HepG2 (cell line): ENCODE measurements around the gene STOML1. TPM values are rescaled to one million over a fixed set of nuclear protein-coding genes. Genes with fewer than 3 reads are reported as not detected.

Source experiments
- ATAC-seq: fragments of 200-7000 bp; cut with Tn5 transposase; 3 replicates; pipeline ENCODE4 v1.9.1; 2020; ENCODE audit warnings: mild to moderate bottlenecking, moderate library complexity
- BruUV-seq: library from RNA; stranded (reverse); fragments of 400-500 nt; replicated peaks from 2 replicates; lab custom pipeline; 2021; lab: Mats Ljungman, UMichigan
- CTCF ChIA-PET: fragments of 300-600 bp; formaldehyde crosslinking; extraction: SDS; loops from one replicate; lab custom pipeline; 2021; ENCODE audit warnings: low total read pairs, inconsistent platforms, low intra/inter-chr PET ratio; lab: Yijun Ruan, JAX
- POLR2A ChIA-PET: fragments of 350-600 bp; sonication (Branson Sonifier 250); formaldehyde crosslinking; loops from one replicate; lab custom pipeline; 2020; ENCODE audit warnings: antibody characterized with exemption, inconsistent platforms; lab: Yijun Ruan, JAX
- DNase-seq: peaks from one replicate; pipeline ENCODE4 v3.0.0-alpha.2; 2015; ENCODE audit warnings: low spot score
- FAIRE-seq: peaks from 3 replicates; lab custom pipeline; 2011; peaks lifted over from hg19 to GRCh38; lab: Jason Lieb, UNC
- H2AFZ ChIP-seq: one replicate; pipeline ENCODE4 v1.6.1; 2011; ENCODE audit warnings: low read length, inconsistent platforms
- H3K27ac ChIP-seq: fragments of 300-600 bp; 3 replicates; pipeline ENCODE4 v1.8.0; 2011; ENCODE audit warnings: mixed run types, mild to moderate bottlenecking, mixed read lengths, low read length, inconsistent platforms; ENCODE audit not compliant: insufficient read depth; ENCODE audit errors: extremely low read length
- H3K27me3 ChIP-seq, 2 experiments: fragments of 200-600 bp in 1 of 2; 2 replicates in 1 of 2; 3 replicates in 1 of 2; pipeline versions ENCODE4 v1.6.0 to v1.8.0; 2011; ENCODE audit warnings: low read length in 2 of 2, mild to moderate bottlenecking in 2 of 2, moderate library complexity in 2 of 2, inconsistent platforms in 1 of 2; ENCODE audit not compliant: insufficient read depth in 2 of 2, control insufficient read depth in 1 of 2
- H3K36me3 ChIP-seq, 2 experiments: fragments of 200-600 bp in 1 of 2; replicated peaks in 1 of 2; 2 replicates in 1 of 2; 3 replicates in 1 of 2; pipeline versions ENCODE4 v1.5.1 to v1.8.0; 2011; ENCODE audit warnings: low read length in 2 of 2, inconsistent platforms in 1 of 2; ENCODE audit not compliant: insufficient read depth in 2 of 2, control insufficient read depth in 1 of 2
- H3K4me1 ChIP-seq: 2 replicates; pipeline ENCODE4 v1.5.1; 2012; ENCODE audit warnings: low read length, inconsistent platforms; ENCODE audit not compliant: insufficient read depth
- H3K4me2 ChIP-seq: 2 replicates; pipeline ENCODE4 v1.6.0; 2011; ENCODE audit warnings: low read depth, low read length, inconsistent platforms
- H3K4me3 ChIP-seq, 3 experiments: fragments of 200-600 bp in 1 of 3; sonication (generic), shearing (Covaris generic) in 1 of 3; replicated peaks in 1 of 3; 2 replicates each; pipeline ENCODE4 v1.5.1; 2011 to 2016; ENCODE audit warnings: low read length in 3 of 3, inconsistent platforms in 2 of 3, low read depth in 2 of 3, mild to moderate bottlenecking in 2 of 3, control low read depth in 1 of 3, mixed read lengths in 1 of 3; ENCODE audit not compliant: insufficient read depth in 1 of 3
- H3K79me2 ChIP-seq: one replicate; pipeline ENCODE4 v1.6.1; 2011; ENCODE audit warnings: low read length, inconsistent platforms; ENCODE audit not compliant: insufficient read depth
- H3K9ac ChIP-seq: 2 replicates; pipeline ENCODE4 v1.6.0; 2011; ENCODE audit warnings: mild to moderate bottlenecking, low read depth, low read length, inconsistent platforms; ENCODE audit not compliant: insufficient read depth
- H3K9me3 ChIP-seq: 2 replicates; pipeline ENCODE4 v1.5.1; 2012; ENCODE audit warnings: mild to moderate bottlenecking, low read length
- H4K20me1 ChIP-seq: 2 replicates; pipeline ENCODE4 v1.6.0; 2011; ENCODE audit warnings: inconsistent platforms, mild to moderate bottlenecking, low read length, moderate library complexity; ENCODE audit not compliant: insufficient read depth
- EHMT2 ChIP-seq: fragments of 200-600 bp; sonication (generic); IDR thresholded peaks from 2 replicates; pipeline ENCODE4 v1.7.0; 2017; ENCODE audit warnings: antibody characterized with exemption, low read depth, low read length, borderline replicate concordance
- FOXO1 ChIP-seq: sonication (generic); formaldehyde crosslinking; IDR thresholded peaks from 2 replicates; pipeline ENCODE4 v1.4.0; 2020; ENCODE audit warnings: missing genetic modification reagents
- FOXP1 ChIP-seq, 2 experiments: fragments of 450-650 bp in 1 of 2; IDR thresholded peaks; 2 replicates each; pipeline ENCODE4 v1.6.1; 2017 to 2018; ENCODE audit warnings: antibody characterized with exemption in 1 of 2
- HIVEP1 ChIP-seq: sonication (generic); formaldehyde crosslinking; IDR thresholded peaks from 2 replicates; pipeline ENCODE4 v1.4.0; 2020; ENCODE audit warnings: mild to moderate bottlenecking, missing genetic modification reagents
- PAF1 ChIP-seq: IDR thresholded peaks from 2 replicates; pipeline ENCODE4 v1.6.1; 2016; ENCODE audit warnings: missing genetic modification reagents, missing compliant biosample characterization
- PAWR ChIP-seq: sonication (generic); formaldehyde crosslinking; IDR thresholded peaks from 2 replicates; pipeline ENCODE4 v1.4.0; 2020; ENCODE audit warnings: missing genetic modification reagents, mild to moderate bottlenecking, borderline replicate concordance
- POLR2AphosphoS5 ChIP-seq: IDR thresholded peaks from 2 replicates; pipeline ENCODE4 v1.6.1; 2012; ENCODE audit warnings: low read depth, low read length
- RFX1 ChIP-seq: fragments of 450-650 bp; IDR thresholded peaks from 2 replicates; pipeline ENCODE4 v1.6.1; 2017
- SMAD3 ChIP-seq: sonication (generic); formaldehyde crosslinking; IDR thresholded peaks from 2 replicates; pipeline ENCODE4 v1.4.0; 2020; ENCODE audit warnings: missing genetic modification reagents
- SRSF1 ChIP-seq: fragments of 200-400 bp; formaldehyde crosslinking; optimal IDR thresholded peaks from 2 replicates; pipeline ENCODE3; 2017; ENCODE audit warnings: mild to moderate bottlenecking, low read depth, low read length, moderate library complexity
- SRSF9 ChIP-seq: fragments of 200-400 bp; formaldehyde crosslinking; IDR thresholded peaks from 2 replicates; pipeline ENCODE4 v1.6.1; 2018; ENCODE audit warnings: borderline replicate concordance, mild to moderate bottlenecking, low read depth, low read length; ENCODE audit not compliant: insufficient read depth, poor library complexity, severe bottlenecking
- TBX3 ChIP-seq: fragments of 450-650 bp; IDR thresholded peaks from 2 replicates; pipeline ENCODE4 v1.6.1; 2017; ENCODE audit warnings: antibody characterized with exemption, mild to moderate bottlenecking, inconsistent platforms, borderline replicate concordance
- WIZ ChIP-seq: sonication (generic); formaldehyde crosslinking; IDR thresholded peaks from 2 replicates; pipeline ENCODE4 v1.5.1; 2020; ENCODE audit warnings: mild to moderate bottlenecking, missing genetic modification reagents
- YEATS2 ChIP-seq: sonication (generic); formaldehyde crosslinking; IDR thresholded peaks from 2 replicates; pipeline ENCODE4 v1.4.0; 2020; ENCODE audit warnings: missing genetic modification reagents, borderline replicate concordance
- ZMYM3 ChIP-seq: sonication (generic); formaldehyde crosslinking; IDR thresholded peaks from 2 replicates; pipeline ENCODE4 v1.5.1; 2020; ENCODE audit warnings: mild to moderate bottlenecking, missing genetic modification reagents
- ZNF674 ChIP-seq: sonication (generic); formaldehyde crosslinking; IDR thresholded peaks from 2 replicates; pipeline ENCODE4 v1.5.0; 2020; ENCODE audit warnings: low read depth, mild to moderate bottlenecking, missing genetic modification reagents
- ZNF782 ChIP-seq: sonication (generic); formaldehyde crosslinking; IDR thresholded peaks from 2 replicates; pipeline ENCODE4 v1.4.0; 2020; ENCODE audit warnings: missing genetic modification reagents, mild to moderate bottlenecking, borderline replicate concordance
- WGBS: methylation state at CpG from one replicate; pipeline ENCODE4 v1.1.6; 2017; ENCODE audit warnings: low lambda C conversion rate; 5-methylcytosine and 5-hydroxymethylcytosine counted together
- in situ Hi-C: cut with HindIII; loops from 2 replicates; pipeline ENCODE4 v1.10.0; 2017; ENCODE audit warnings: low pct_unique_long_range_greater_than_20kb; ENCODE audit not compliant: extremely low pct_ligation_motif_present
- intact Hi-C: fragments of 100-400 bp; cut with micrococcal nuclease; formaldehyde crosslinking; loops from one replicate; pipeline ENCODE4 v1.10.0; 2022; ENCODE audit not compliant: unreplicated experiment
- polyA plus RNA-seq, 8 experiments: library from polyadenylated mRNA; depleted of rRNA in 3 of 8; stranded (reverse) in 7 of 8; unstranded in 1 of 8; fragments of >200 nt; fragmentation: Illumina TruSeq in 4 of 8; extraction: Trizol in 4 of 8; gene quantifications; 2 replicates each; pipeline versions ENCODE4 v1.2.1 to v1.2.3, GENCODE V29; 2011 to 2016; ENCODE audit warnings: low read depth in 4 of 8, missing spikeins in 1 of 8, mixed read lengths in 1 of 8; ENCODE audit not compliant: insufficient read depth in 1 of 8
- total RNA-seq, 5 experiments: library from RNA; depleted of rRNA; stranded (reverse); fragments of >200 nt; fragmentation: Illumina TruSeq; extraction: Trizol; gene quantifications; 2 replicates each; pipeline ENCODE4 v1.2.3, GENCODE V29; 2016; ENCODE audit warnings: low read depth in 1 of 5
- TF ChIP-seq, protein P1 (sequence below): sonication (generic); formaldehyde crosslinking; IDR thresholded peaks from 2 replicates; pipeline ENCODE4 v1.8.0; 2023; ENCODE audit warnings: mild to moderate bottlenecking, missing genetic modification reagents
- TF ChIP-seq, protein P2 (sequence below): sonication (generic); formaldehyde crosslinking; IDR thresholded peaks from 2 replicates; pipeline ENCODE4 v1.5.1; 2020; ENCODE audit warnings: mild to moderate bottlenecking, missing genetic modification reagents, moderate library complexity
- TF ChIP-seq, protein P3 (sequence below): sonication (generic); formaldehyde crosslinking; conservative IDR thresholded peaks from 2 replicates; pipeline ENCODE4 v1.4.0; 2020; ENCODE audit warnings: missing genetic modification reagents
- TF ChIP-seq, protein P4 (sequence below): sonication (generic); formaldehyde crosslinking; IDR thresholded peaks from 2 replicates; pipeline ENCODE4 v1.5.0; 2020; ENCODE audit warnings: missing genetic modification reagents

Gene STOML1
- total and polyA plus RNA-seq, 2 of the 13 experiments (the other 11 are each of a cell fraction or from before 2014, with no cell fraction given), result 3.5 to 3.7 TPM

DNA sequence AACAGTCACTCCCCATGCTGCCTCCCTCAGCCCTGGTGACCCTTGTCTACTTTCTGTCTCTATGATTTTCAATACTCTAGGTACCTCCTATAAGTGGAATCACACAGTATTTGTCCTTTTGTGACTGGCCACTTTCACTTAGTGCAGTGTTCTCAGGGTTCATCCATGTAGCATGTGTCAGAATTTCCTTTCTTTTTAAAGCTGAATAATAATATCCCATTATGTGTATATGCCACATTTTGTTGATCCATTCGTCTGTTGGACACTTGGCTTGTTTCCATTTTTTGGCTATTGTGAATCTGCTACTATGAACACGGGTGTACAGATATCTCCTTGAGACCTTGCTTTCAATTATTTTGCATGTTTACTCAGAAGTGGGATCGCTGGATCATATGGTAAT lies 36.6 kb upstream of the STOML1 start (continued):
- TF ChIP-seq FOXP1 (IDR thresholded peaks at IDR 0.05) (no peak), FOXP1 (CRISPR knock-in tag; IDR thresholded peaks at IDR 0.05) (no peak), RFX1 (no peak), POLR2AphosphoS5 (no peak), ZMYM3 (CRISPR knock-in tag) (no peak), ZNF674 (CRISPR knock-in tag) (no peak), PAF1 (CRISPR knock-in tag) (no peak), FOXO1 (no peak), PAWR (CRISPR knock-in tag) (no peak), EHMT2 (no peak), SRSF1 (no peak)
- TF ChIP-seq, protein P1, sequence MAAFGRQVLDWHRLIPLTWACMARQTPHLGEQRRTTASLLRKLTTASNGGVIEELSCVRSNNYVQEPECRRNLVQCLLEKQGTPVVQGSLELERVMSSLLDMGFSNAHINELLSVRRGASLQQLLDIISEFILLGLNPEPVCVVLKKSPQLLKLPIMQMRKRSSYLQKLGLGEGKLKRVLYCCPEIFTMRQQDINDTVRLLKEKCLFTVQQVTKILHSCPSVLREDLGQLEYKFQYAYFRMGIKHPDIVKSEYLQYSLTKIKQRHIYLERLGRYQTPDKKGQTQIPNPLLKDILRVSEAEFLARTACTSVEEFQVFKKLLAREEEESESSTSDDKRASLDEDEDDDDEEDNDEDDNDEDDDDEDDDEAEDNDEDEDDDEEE, result no peak
- TF ChIP-seq, protein P2, sequence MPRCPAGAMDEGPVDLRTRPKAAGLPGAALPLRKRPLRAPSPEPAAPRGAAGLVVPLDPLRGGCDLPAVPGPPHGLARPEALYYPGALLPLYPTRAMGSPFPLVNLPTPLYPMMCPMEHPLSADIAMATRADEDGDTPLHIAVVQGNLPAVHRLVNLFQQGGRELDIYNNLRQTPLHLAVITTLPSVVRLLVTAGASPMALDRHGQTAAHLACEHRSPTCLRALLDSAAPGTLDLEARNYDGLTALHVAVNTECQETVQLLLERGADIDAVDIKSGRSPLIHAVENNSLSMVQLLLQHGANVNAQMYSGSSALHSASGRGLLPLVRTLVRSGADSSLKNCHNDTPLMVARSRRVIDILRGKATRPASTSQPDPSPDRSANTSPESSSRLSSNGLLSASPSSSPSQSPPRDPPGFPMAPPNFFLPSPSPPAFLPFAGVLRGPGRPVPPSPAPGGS (CRISPR knock-in tag), result no peak

DNA sequence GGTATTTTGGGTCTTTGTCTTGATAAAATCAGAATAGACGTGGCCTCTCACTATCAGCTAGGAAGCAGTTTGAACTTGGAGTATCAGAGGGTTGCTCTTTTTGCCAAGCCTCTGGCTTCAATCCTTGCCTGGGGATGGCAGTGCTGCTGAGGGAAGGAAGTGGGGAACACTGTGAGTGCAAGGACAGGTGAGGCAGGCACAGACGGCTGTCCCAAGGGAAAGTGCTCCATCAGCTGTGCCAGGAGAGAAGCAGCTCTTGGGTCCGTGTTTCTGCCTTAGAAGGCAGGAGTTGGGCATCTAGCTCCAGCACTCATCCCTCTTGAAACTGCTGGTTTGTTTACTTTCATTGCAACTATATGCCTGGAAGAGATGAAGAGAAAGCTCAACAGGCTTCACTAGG lies 35.6 kb upstream of the STOML1 start:
- intact Hi-C loops, result no loop called here
- POLR2A ChIA-PET, result no interaction called here
- 95% methylated on average over 3 of the region's 3 CpGs for WGBS
- TF ChIP-seq YEATS2 (CRISPR knock-in tag), result no peak
- no peak for TF ChIP-seq SRSF9
- no peak for TF ChIP-seq ZNF782 (CRISPR knock-in tag)
- TF ChIP-seq SMAD3, result no peak
- no peak for TF ChIP-seq TBX3
- TF ChIP-seq WIZ (CRISPR knock-in tag), result no peak
- TF ChIP-seq, protein P3, sequence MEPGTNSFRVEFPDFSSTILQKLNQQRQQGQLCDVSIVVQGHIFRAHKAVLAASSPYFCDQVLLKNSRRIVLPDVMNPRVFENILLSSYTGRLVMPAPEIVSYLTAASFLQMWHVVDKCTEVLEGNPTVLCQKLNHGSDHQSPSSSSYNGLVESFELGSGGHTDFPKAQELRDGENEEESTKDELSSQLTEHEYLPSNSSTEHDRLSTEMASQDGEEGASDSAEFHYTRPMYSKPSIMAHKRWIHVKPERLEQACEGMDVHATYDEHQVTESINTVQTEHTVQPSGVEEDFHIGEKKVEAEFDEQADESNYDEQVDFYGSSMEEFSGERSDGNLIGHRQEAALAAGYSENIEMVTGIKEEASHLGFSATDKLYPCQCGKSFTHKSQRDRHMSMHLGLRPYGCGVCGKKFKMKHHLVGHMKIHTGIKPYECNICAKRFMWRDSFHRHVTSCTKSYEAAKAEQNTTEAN, result no peak
- TF ChIP-seq, protein P4, sequence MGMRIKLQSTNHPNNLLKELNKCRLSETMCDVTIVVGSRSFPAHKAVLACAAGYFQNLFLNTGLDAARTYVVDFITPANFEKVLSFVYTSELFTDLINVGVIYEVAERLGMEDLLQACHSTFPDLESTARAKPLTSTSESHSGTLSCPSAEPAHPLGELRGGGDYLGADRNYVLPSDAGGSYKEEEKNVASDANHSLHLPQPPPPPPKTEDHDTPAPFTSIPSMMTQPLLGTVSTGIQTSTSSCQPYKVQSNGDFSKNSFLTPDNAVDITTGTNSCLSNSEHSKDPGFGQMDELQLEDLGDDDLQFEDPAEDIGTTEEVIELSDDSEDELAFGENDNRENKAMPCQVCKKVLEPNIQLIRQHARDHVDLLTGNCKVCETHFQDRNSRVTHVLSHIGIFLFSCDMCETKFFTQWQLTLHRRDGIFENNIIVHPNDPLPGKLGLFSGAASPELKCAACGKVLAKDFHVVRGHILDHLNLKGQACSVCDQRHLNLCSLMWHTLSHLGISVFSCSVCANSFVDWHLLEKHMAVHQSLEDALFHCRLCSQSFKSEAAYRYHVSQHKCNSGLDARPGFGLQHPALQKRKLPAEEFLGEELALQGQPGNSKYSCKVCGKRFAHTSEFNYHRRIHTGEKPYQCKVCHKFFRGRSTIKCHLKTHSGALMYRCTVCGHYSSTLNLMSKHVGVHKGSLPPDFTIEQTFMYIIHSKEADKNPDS (CRISPR knock-in tag), result no peak
- TF ChIP-seq HIVEP1 (CRISPR knock-in tag), result no peak

More for the DNA sequence above, 35.6 kb upstream of the STOML1 start:
- Histone ChIP-seq H3K4me3 (no peak overlapping the region), H3K79me2 (no peaks in the 10 kb centered on the region), H3K9me3 (no peaks in the 10 kb centered on the region), H3K27ac (no peak overlapping the region), H4K20me1 (no peaks in the 10 kb centered on the region), H3K4me2 (no peak overlapping the region), H3K4me1 (no peaks in the 10 kb centered on the region), H3K9ac (no peak overlapping the region), H3K27me3 (no peaks in the 10 kb centered on the region), H3K36me3 (peaks cover 15 to 40% of the 10 kb centered on the region in 2 experiments; a peak in 4 of 5 replicates), H2AFZ (no peak overlapping the region)
- CTCF ChIA-PET, result no interaction called here
- in situ Hi-C loops, result no loop called here
- no peak for DNase-seq
- no peak for FAIRE-seq
- BruUV-seq, result no TSS peak
- ATAC-seq, result no peak
